Astrocyte of the spinal cord (primary cell): Measurements from ENCODE around the gene RLF.

Experiments
- DNase-seq: peaks from one replicate; pipeline ENCODE4 v3.0.0; 2011; ENCODE audit warnings: low read depth, low spot score
- H3K4me3 ChIP-seq: 2 replicates; pipeline ENCODE4 v1.5.1; 2011; ENCODE audit warnings: low read depth, mild to moderate bottlenecking, low read length, moderate library complexity
- in situ Hi-C: cut with HindIII; loops from 2 replicates; pipeline ENCODE4 v1.10.0; 2017; ENCODE audit warnings: low sequenced_read_pairs
- TF ChIP-seq, protein P1 (sequence below): IDR thresholded peaks from 2 replicates; pipeline ENCODE4 v1.5.1; 2012; ENCODE audit warnings: low read depth, mild to moderate bottlenecking, low read length, inconsistent platforms

The RLF gene

GRCh38 chr1:40161125-40161887 is at the start of gene RLF:
Gene RLF, plus strand, starts transcription at chr1:40161387. Its CDS starts 13 bp downstream, at chr1:40161400.
- peak within 1 kb of the TSS; percentile 98 for H3K4me3 ChIP-seq
- TF ChIP-seq, protein P1, sequence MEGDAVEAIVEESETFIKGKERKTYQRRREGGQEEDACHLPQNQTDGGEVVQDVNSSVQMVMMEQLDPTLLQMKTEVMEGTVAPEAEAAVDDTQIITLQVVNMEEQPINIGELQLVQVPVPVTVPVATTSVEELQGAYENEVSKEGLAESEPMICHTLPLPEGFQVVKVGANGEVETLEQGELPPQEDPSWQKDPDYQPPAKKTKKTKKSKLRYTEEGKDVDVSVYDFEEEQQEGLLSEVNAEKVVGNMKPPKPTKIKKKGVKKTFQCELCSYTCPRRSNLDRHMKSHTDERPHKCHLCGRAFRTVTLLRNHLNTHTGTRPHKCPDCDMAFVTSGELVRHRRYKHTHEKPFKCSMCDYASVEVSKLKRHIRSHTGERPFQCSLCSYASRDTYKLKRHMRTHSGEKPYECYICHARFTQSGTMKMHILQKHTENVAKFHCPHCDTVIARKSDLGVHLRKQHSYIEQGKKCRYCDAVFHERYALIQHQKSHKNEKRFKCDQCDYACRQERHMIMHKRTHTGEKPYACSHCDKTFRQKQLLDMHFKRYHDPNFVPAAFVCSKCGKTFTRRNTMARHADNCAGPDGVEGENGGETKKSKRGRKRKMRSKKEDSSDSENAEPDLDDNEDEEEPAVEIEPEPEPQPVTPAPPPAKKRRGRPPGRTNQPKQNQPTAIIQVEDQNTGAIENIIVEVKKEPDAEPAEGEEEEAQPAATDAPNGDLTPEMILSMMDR: no peak
- in situ Hi-C loops: no loop called here
- peak; percentile 94 for DNase-seq

GRCh38 chr1:40114400-40114799 is 46.8 kb upstream of the RLF start:
- in situ Hi-C loops: no loop called here
- no peak overlapping the region for H3K4me3 ChIP-seq
- TF ChIP-seq, protein P1: no peak
- DNase-seq: no peak

- in situ Hi-C loops: no loop called here
- TF ChIP-seq, protein P1: no peak
- DNase-seq: no peak
- H3K4me3 ChIP-seq: no peak overlapping the region
These were observed 41.1 kb upstream of the RLF start for GRCh38 chr1:40120128-40120527.

DNA sequence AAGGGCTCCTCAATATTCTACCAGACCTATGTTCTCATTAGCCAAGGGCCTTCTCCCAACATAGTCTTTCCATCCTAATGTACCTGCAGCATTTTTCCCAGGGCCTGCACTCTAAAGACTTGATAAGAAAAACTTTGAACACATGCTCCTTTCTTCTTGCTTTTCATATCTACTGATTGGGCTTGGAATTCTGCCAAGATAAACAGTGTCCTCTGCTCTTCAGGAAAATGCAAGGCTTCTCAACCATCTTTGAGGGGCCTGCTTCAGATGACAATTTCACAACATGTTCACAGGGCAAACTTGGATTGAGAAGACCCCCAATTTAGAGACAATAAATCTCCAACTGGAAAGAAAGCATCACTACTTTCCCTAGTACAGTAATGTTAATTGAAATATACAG is 38.3 kb upstream of the RLF start:
- TF ChIP-seq, protein P1: no peak
- DNase-seq: no peak
- H3K4me3 ChIP-seq: no peak overlapping the region
- in situ Hi-C loops: no loop called here

DNA sequence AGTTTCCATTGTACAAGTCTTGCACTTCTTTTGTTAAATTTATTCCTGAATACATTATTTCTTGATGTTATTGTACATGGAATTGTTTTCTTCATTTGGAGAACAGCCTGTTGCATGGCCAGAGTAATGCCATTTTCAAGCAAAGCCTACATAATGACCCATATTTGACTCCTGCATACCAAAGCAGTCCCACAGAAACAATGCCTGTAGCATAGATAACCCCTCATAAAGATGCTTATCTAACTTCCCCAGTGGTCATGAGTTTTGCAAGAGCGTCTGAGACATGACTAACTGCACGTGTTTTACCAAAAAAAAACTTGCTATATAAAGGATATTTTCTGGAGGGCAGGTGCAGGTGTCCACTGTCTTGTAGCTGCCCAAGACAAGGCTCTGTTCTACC is 30.3 kb upstream of the RLF start:
- in situ Hi-C loops: no loop called here
- H3K4me3 ChIP-seq: no peak overlapping the region
- no peak for DNase-seq
- TF ChIP-seq, protein P1: no peak

GRCh38 chr1:40132383-40133311 is 28.5 kb upstream of the RLF start:
- in situ Hi-C loops: no loop called here
- TF ChIP-seq, protein P1: no peak
- peak; percentile 9 for DNase-seq
- peak overlapping the region; percentile 32 for H3K4me3 ChIP-seq
